ENCODE results near the gene ATP5MC2. TPM values are rescaled to one million over a fixed set of nuclear protein-coding genes. Genes with fewer than 3 reads are reported as not detected.

The ATP5MC2 gene
- polyA plus RNA-seq, 2 of the 4 experiments (the other 2 are of a cell fraction) = 402 to 540 TPM

DNA sequence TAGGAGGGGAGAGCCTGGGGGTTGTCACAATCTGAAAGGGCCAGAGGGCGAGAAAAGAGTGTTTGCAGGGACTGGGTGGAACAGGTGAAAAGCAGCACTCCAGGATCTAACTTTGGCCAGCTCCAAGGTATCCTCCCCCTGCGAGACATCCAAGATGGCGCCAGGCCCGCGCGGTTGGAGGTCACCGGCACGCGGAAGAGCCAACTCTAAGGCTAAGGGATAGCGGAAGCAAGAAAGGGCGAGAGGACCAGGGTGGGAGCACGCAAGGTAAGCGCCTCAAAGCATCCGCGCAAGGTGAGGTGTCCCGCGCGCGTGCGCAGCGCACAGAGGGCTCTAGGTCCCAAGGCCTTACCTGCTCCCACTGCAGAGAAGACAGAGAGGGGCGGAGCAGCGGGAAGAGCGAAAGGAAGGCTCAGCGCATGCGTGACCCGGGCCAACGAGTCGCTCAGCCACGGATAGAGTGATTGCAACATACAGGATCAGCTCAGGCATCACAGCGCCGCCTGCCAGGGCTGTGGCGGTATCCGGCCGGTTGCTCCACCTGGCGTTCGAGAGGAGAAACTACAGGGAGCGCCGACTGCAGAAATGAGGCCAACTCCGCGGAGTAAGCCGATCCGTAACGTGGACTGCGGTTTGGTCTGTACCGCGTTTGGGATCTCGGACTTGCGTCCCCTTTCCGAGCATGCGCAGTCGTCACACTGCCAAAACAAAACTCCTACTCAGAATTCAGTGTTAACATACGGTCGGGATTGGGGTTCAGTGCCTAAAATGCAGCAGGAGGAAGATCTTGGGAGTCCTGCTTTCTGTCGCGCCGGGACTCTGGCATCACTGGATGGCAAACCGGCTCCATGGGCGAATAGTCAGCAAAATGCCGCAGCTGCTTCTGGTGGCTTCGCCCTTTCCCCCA, at the start of gene ATP5MC2 (continued):
- TF ChIP-seq HOXB13 (CRISPR knock-in tag; IDR thresholded peaks at IDR 0.05; ENCODE audit: low read depth) (peak; percentile 95), ESRRA (IDR thresholded peaks at IDR 0.05; ENCODE audit: borderline replicate concordance, low read length) (no peak), HOXB5 (CRISPR knock-in tag; IDR thresholded peaks at IDR 0.05) (peak; percentile 90), JUNB (IDR thresholded peaks at IDR 0.05) (no peak), CHD4 (IDR thresholded peaks at IDR 0.05; ENCODE audit: borderline replicate concordance) (no peak), CTCF (IDR thresholded peaks at IDR 0.05) (peak; percentile 99), EHF (CRISPR knock-in tag; IDR thresholded peaks at IDR 0.05) (peak; percentile 95), TP53 (CRISPR knock-in tag; IDR thresholded peaks at IDR 0.05) (peak; percentile 87), RNF2 (IDR thresholded peaks at IDR 0.05; ENCODE audit: borderline replicate concordance, low read depth) (no peak), SREBF2 (IDR thresholded peaks at IDR 0.05) (no peak), HES2 (IDR thresholded peaks at IDR 0.05) (no peak), MAFK (IDR thresholded peaks at IDR 0.05; ENCODE audit: partially characterized antibody) (peak; percentile 93), GATA3 (IDR thresholded peaks at IDR 0.05; ENCODE audit: borderline replicate concordance) (no peak), MYC (IDR thresholded peaks at IDR 0.05; ENCODE audit: borderline replicate concordance, low read length) (peak; percentile 85), FOSB (CRISPR knock-in tag; IDR thresholded peaks at IDR 0.05) (peak; percentile 73), BCL3 (IDR thresholded peaks at IDR 0.05) (peak; percentile 78; the same call in 1 of the 3 replicates), JUN (IDR thresholded peaks at IDR 0.05) (peak; percentile 88 to 97), PHF8 (IDR thresholded peaks at IDR 0.05; ENCODE audit: borderline replicate concordance, low read depth) (peak; percentile 72; the same call in 1 of the 2 replicates), FOXS1 (CRISPR knock-in tag; IDR thresholded peaks at IDR 0.05) (peak; percentile 40; the same call in 1 of the 2 replicates), RARB (CRISPR knock-in tag; IDR thresholded peaks at IDR 0.05) (no peak)
- TF ChIP-seq, protein P1, sequence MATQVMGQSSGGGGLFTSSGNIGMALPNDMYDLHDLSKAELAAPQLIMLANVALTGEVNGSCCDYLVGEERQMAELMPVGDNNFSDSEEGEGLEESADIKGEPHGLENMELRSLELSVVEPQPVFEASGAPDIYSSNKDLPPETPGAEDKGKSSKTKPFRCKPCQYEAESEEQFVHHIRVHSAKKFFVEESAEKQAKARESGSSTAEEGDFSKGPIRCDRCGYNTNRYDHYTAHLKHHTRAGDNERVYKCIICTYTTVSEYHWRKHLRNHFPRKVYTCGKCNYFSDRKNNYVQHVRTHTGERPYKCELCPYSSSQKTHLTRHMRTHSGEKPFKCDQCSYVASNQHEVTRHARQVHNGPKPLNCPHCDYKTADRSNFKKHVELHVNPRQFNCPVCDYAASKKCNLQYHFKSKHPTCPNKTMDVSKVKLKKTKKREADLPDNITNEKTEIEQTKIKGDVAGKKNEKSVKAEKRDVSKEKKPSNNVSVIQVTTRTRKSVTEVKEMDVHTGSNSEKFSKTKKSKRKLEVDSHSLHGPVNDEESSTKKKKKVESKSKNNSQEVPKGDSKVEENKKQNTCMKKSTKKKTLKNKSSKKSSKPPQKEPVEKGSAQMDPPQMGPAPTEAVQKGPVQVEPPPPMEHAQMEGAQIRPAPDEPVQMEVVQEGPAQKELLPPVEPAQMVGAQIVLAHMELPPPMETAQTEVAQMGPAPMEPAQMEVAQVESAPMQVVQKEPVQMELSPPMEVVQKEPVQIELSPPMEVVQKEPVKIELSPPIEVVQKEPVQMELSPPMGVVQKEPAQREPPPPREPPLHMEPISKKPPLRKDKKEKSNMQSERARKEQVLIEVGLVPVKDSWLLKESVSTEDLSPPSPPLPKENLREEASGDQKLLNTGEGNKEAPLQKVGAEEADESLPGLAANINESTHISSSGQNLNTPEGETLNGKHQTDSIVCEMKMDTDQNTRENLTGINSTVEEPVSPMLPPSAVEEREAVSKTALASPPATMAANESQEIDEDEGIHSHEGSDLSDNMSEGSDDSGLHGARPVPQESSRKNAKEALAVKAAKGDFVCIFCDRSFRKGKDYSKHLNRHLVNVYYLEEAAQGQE (IDR thresholded peaks at IDR 0.05) = no peak
- TF ChIP-seq, protein P2, sequence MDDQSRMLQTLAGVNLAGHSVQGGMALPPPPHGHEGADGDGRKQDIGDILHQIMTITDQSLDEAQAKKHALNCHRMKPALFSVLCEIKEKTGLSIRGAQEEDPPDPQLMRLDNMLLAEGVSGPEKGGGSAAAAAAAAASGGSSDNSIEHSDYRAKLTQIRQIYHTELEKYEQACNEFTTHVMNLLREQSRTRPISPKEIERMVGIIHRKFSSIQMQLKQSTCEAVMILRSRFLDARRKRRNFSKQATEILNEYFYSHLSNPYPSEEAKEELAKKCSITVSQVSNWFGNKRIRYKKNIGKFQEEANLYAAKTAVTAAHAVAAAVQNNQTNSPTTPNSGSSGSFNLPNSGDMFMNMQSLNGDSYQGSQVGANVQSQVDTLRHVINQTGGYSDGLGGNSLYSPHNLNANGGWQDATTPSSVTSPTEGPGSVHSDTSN (IDR thresholded peaks at IDR 0.05) = no peak

Data from A549 (cell line).